PC-3 (cell line): ENCODE data around the gene YPEL1.

Experiments used
- CTCF ChIP-seq: fragments of 300-600 bp; sonication (generic); conservative IDR thresholded peaks from 2 replicates; pipeline ENCODE4 v1.5.1; 2017; ENCODE audit warnings: antibody characterized with exemption, low read depth, mild to moderate bottlenecking, low read length
- EZH2 ChIP-seq: fragments of 300-600 bp; sonication (generic); IDR thresholded peaks from one replicate; pipeline ENCODE4 v1.6.1; 2017; ENCODE audit warnings: antibody characterized with exemption, mild to moderate bottlenecking, low read length; ENCODE audit not compliant: unreplicated experiment
- EZH2phosphoT487 ChIP-seq: fragments of 300-600 bp; sonication (generic); IDR thresholded peaks from 2 replicates; pipeline ENCODE4 v1.6.1; 2018; ENCODE audit warnings: mild to moderate bottlenecking, antibody characterized with exemption, low read length, borderline replicate concordance

DNA sequence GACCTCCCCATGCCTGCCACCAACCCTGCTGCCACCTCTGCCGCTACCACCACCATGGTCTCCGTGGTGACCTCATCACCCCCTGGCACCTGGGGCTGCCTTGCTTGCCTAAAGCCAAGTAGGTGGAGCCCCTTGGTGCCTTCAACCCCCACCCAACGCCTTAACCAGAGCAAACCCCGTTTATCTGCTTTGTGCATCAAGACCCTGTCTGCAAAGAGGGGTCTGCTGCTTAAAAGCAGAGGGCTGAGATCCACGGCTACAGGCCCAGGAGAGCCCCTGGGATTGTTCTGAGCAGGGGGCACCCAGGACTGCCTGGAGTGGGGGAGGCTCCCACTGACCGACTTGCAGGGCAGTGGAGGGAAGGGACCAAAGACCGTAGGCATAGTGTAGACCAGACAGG lies 74.7 kb downstream of the YPEL1 start:
- TF ChIP-seq CTCF: no peak
- no peak for TF ChIP-seq EZH2
- TF ChIP-seq EZH2phosphoT487: no peak
